Measurements from ENCODE around the gene LPCAT2.

- no peak for TF ChIP-seq CTCF (IDR thresholded peaks at IDR 0.05; ENCODE audit: low read depth, low read length)
- TF ChIP-seq POLR2A (IDR thresholded peaks at IDR 0.05; ENCODE audit: extremely low read depth, insufficient read length): no peak
- TF ChIP-seq MAX (IDR thresholded peaks at IDR 0.05; ENCODE audit: low read depth, low read length): no peak
- no peak for TF ChIP-seq MYC (IDR thresholded peaks at IDR 0.05; ENCODE audit: low read depth, low read length)
These were observed 33.7 kb downstream of the LPCAT2 start for GRCh38 chr16:55542459-55543082.

Measured in NB4 (cell line).